GM18519 (cell line): ENCODE data around the gene FBXL5.

Experiments
- ATAC-seq: cut with Tn5 transposase; IDR thresholded peaks from one replicate; pipeline ENCODE4 v1.9.1; 2021; ENCODE audit warnings: mild to moderate bottlenecking, moderate library complexity; ENCODE audit not compliant: unreplicated experiment, low FRiP score

FBXL5 gene

GRCh38 chr4:15563871-15564270 lies 91.3 kb downstream of the FBXL5 start:
- no peak for ATAC-seq

DNA sequence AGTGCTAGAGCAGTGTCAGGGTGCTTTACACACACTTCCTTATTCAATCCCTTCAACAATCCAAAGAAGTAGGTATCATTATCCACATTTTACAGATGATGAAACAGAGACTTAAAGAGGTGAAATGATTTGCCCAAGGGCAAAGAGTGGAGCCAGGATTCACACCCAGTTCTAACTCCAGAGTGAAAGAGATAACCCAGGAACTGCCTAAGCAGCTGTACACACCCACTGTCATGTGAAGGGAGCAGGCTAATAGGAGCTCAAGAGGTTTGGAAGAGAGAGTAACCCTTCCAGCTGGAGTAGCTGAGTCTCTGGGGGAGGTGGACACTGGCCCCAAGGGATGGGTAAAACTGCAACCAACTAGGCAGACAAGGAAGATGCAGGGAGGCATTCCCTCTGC lies 92.5 kb downstream of the FBXL5 start:
- ATAC-seq = no peak

DNA sequence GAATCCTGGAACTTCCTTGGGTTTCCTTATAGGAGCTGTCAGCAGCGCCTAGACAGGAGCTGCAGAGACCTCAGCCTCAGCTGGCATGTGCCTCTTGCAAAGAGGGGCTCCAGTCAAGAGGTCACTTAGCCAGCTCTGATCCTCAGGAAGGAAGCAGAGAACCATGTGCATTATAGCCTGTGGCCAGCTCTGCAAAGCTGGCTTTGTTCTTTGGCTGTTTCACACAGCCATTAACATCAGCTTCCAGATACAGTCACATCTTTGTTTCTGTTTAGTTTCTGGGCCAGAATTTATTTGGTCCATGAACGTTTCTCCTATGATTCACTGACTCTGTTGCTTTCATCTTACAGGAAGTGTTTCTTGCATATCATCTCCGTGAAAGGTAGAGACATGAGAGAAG lies 93.0 kb downstream of the FBXL5 start:
- ATAC-seq = no peak

DNA sequence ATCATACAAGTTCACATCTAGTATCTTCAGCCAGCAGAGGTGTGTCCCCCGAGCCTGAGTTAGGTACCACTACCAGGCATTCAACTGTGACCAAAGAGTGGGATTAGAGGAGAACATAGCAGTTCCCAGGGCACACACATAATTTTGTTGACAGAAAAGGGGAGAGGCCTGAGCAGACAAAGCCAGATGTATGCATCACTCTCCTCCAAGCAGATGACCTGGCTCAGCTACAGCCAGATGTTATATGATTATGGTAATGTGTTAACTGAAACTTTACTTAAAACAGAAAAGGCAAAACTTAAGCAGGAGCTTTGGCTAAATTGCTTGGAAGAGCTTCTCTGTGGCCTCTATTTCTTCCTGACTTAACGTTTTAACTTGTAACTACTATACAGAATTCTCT lies 96.6 kb downstream of the FBXL5 start:
- no peak for ATAC-seq

DNA sequence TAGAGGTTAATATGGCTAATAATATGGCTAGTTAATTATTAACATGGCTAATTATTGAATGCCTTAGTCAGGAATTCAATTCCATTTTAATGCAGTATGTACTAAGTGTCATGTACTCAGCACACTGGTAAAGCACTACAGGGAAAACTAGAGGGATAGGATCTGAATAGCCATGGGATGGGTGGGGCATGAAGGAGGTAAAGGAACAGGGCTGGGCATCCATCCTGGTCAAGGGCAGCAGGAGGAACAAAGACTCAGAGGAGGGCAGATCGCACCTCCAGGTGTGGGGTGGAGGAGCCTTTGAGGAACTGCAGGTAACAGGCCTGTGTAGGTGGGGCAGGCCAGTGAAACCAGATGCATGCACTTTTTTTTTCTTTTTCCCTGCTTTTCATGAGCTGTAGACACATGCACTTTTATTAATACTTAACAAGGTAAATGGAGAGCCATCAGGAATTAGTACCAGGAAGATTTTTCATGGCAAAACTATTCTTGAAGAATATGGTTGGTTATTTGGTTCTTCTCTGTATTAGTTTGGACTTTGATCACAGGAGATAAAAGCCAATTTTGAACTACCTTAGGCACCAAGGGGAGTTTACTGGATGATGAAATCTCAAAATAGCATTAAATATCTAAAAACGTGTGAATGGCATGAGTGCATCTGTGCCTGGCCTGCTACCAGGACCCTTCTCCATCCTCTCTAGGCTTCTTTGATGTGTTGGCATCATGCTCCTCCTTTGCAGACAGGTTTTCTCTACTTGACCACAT lies 97.2 kb downstream of the FBXL5 start:
- ATAC-seq = no peak

GRCh38 chr4:15556511-15557092 lies 98.6 kb downstream of the FBXL5 start:
- ATAC-seq = no peak
